NCI-H1930 (cell line): ENCODE results near the gene SPATA31E1.
"Not testable (repeated sequence)": the region's sequence is repeated elsewhere in the genome, so short reads cannot be mapped to it uniquely, and the experiment has no call there.

Experiments used
- DNase-seq, 2 experiments: peaks; one replicate each; lab custom pipeline; 2025; lab: John Stamatoyannopoulos, UW

The SPATA31E1 gene

DNA sequence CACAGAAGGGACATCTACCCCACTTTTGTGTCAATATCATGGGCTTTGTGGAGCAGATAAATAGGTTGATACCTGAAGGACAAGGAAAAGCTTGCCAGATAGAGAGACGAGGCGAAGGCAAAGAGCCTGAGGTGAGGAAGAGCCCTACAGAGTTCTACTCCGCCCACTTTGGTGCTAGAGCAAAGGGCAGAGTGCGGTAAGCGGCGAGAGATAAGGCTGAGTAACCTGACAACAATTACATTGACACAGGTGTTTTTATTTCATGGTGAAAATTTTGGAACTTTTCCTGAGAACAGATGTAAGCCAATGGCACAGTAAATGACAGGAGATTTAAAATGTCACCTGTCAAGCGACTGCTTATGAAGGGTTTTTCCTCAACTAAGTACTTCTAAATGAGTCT, 51.8 kb downstream of the SPATA31E1 start:
- not testable (repeated sequence) for DNase-seq

GRCh38 chr9:87937352-87937751, 54.7 kb downstream of the SPATA31E1 start:
- DNase-seq, result not testable (repeated sequence)

DNA sequence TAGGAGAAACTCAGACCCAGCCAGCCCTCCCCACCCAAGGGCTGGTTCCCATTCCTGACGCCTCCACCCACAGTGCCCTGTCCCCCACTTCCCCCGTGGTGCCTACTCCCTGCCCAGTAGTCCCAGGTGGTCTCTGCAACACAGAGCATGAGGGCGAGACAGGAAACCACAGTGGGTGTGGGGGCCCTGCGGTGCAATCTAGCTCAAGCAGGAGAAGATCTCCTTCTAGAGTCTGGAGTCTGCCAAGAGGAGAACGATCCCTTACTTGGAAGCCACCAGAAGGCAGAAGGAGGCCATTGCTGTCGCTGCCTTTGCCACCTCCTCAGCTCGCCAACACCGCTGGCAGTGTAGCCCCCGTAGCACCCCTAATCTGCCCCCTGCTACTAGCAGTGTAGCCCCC, 55.2 kb downstream of the SPATA31E1 start:
- not testable (repeated sequence) for DNase-seq

DNA sequence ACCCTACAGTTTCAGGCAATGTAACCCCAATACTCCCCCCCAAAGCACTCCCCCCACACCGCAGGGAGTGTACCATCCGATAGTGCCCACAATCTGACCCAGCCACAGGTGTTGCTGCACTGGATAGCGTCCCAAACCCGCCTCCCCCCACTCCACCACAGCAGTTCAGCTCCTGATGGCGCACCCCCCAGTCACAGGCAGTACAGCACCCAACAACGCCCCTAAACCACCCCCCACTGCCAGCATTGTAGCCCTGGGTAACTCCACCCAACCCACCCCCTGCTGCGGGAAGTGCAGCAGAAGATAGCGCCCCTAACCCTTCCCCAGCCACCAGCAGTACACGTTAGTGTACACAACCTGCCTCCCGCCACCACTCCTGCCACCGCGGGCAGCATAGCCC, 55.7 kb downstream of the SPATA31E1 start:
- DNase-seq, result not testable (repeated sequence)
